HepG2 (cell line): ENCODE measurements around the gene PEAK3.

ENCODE experiments used
- BHLHE40 ChIP-seq: IDR thresholded peaks from 2 replicates; pipeline ENCODE4 v1.6.1; 2011; ENCODE audit warnings: low read length, improper control_type of control experiment
- ELF1 ChIP-seq: sonication (generic); formaldehyde crosslinking; IDR thresholded peaks from 2 replicates; pipeline ENCODE4 v1.4.0; 2020; ENCODE audit warnings: missing genetic modification reagents
- MEIS1 ChIP-seq: sonication (generic); formaldehyde crosslinking; IDR thresholded peaks from 2 replicates; pipeline ENCODE4 v1.9.0; 2021; ENCODE audit warnings: mild to moderate bottlenecking, missing genetic modification reagents, moderate library complexity, borderline replicate concordance
- NPAS2 ChIP-seq: sonication (generic); formaldehyde crosslinking; IDR thresholded peaks from 2 replicates; pipeline ENCODE4 v1.8.0; 2022; ENCODE audit warnings: mild to moderate bottlenecking, missing genetic modification reagents, borderline replicate concordance
- PAWR ChIP-seq: sonication (generic); formaldehyde crosslinking; IDR thresholded peaks from 2 replicates; pipeline ENCODE4 v1.4.0; 2020; ENCODE audit warnings: missing genetic modification reagents, mild to moderate bottlenecking, borderline replicate concordance
- POLR2A ChIP-seq, 2 experiments: IDR thresholded peaks; 2 replicates each; pipeline ENCODE4 v1.6.1; 2011; ENCODE audit warnings: low read depth in 2 of 2, low read length in 2 of 2, mild to moderate bottlenecking in 1 of 2, moderate library complexity in 1 of 2; ENCODE audit not compliant: insufficient read depth in 1 of 2
- RAD21 ChIP-seq: fragments of 450-650 bp; formaldehyde crosslinking; IDR thresholded peaks from 2 replicates; pipeline ENCODE4 v1.5.0; 2020; ENCODE audit warnings: mild to moderate bottlenecking
- RELA ChIP-seq: sonication (generic); formaldehyde crosslinking; IDR thresholded peaks from 2 replicates; pipeline ENCODE4 v1.4.0; 2020; ENCODE audit warnings: missing genetic modification reagents
- SKI ChIP-seq: fragments of 450-650 bp; IDR thresholded peaks from one replicate; pipeline ENCODE4 v1.6.1; 2018; ENCODE audit warnings: mild to moderate bottlenecking; ENCODE audit not compliant: partially characterized antibody
- TF ChIP-seq, protein P1 (sequence below): sonication (generic); formaldehyde crosslinking; IDR thresholded peaks from 2 replicates; pipeline ENCODE4 v1.5.0; 2020; ENCODE audit warnings: mild to moderate bottlenecking, missing genetic modification reagents, moderate library complexity
- TF ChIP-seq, protein P2 (sequence below), 2 experiments: sonication (generic) in 1 of 2; formaldehyde crosslinking in 1 of 2; IDR thresholded peaks; 2 replicates each; pipeline versions ENCODE4 v1.4.0 to v1.6.1; 2016 to 2020; ENCODE audit warnings: borderline replicate concordance in 1 of 2, low read depth in 1 of 2, mild to moderate bottlenecking in 1 of 2, missing genetic modification reagents in 1 of 2
- TF ChIP-seq, protein P3 (sequence below): sonication (generic); formaldehyde crosslinking; IDR thresholded peaks from 2 replicates; pipeline ENCODE4 v1.4.0; 2020; ENCODE audit warnings: missing genetic modification reagents, borderline replicate concordance

DNA sequence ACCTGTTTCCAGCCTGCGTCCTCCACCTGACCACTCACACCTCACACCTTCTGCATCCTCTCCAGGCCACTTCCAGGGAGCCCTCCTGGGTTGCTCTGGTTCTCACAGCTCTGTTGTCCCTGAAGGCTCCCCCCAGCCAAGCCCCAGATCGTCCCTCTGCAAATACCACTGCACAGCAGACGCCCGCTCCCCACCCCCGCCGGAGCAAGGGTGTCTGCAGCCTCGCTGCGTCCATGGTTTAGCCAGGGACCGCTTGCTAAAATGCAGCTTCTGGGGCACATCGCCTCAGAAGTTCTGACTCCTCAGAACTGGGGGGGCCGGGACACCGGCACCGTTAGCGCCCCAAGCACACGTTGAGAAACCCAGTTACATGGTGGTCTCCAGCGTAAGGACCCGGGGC is 25.0 kb upstream of the PEAK3 start:
- TF ChIP-seq RAD21 (no peak), RELA (no peak), PAWR (no peak), NPAS2 (CRISPR knock-in tag) (no peak), ELF1 (CRISPR knock-in tag) (no peak), BHLHE40 (no peak), POLR2A (IDR thresholded peaks at IDR 0.05; ENCODE audit: insufficient read depth in 1 of 2, low read depth in 2 of 2, low read length in 2 of 2) (no peak), SKI (no peak), MEIS1 (no peak)
- TF ChIP-seq, protein P1, sequence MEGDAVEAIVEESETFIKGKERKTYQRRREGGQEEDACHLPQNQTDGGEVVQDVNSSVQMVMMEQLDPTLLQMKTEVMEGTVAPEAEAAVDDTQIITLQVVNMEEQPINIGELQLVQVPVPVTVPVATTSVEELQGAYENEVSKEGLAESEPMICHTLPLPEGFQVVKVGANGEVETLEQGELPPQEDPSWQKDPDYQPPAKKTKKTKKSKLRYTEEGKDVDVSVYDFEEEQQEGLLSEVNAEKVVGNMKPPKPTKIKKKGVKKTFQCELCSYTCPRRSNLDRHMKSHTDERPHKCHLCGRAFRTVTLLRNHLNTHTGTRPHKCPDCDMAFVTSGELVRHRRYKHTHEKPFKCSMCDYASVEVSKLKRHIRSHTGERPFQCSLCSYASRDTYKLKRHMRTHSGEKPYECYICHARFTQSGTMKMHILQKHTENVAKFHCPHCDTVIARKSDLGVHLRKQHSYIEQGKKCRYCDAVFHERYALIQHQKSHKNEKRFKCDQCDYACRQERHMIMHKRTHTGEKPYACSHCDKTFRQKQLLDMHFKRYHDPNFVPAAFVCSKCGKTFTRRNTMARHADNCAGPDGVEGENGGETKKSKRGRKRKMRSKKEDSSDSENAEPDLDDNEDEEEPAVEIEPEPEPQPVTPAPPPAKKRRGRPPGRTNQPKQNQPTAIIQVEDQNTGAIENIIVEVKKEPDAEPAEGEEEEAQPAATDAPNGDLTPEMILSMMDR (CRISPR knock-in tag) = no peak
- TF ChIP-seq, protein P2, sequence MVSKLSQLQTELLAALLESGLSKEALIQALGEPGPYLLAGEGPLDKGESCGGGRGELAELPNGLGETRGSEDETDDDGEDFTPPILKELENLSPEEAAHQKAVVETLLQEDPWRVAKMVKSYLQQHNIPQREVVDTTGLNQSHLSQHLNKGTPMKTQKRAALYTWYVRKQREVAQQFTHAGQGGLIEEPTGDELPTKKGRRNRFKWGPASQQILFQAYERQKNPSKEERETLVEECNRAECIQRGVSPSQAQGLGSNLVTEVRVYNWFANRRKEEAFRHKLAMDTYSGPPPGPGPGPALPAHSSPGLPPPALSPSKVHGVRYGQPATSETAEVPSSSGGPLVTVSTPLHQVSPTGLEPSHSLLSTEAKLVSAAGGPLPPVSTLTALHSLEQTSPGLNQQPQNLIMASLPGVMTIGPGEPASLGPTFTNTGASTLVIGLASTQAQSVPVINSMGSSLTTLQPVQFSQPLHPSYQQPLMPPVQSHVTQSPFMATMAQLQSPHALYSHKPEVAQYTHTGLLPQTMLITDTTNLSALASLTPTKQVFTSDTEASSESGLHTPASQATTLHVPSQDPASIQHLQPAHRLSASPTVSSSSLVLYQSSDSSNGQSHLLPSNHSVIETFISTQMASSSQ (IDR thresholded peaks at IDR 0.05; ENCODE audit: low read depth) = no peak
- TF ChIP-seq, protein P2 (CRISPR knock-in tag; IDR thresholded peaks at IDR 0.05; ENCODE audit: borderline replicate concordance) = no peak
- TF ChIP-seq, protein P3, sequence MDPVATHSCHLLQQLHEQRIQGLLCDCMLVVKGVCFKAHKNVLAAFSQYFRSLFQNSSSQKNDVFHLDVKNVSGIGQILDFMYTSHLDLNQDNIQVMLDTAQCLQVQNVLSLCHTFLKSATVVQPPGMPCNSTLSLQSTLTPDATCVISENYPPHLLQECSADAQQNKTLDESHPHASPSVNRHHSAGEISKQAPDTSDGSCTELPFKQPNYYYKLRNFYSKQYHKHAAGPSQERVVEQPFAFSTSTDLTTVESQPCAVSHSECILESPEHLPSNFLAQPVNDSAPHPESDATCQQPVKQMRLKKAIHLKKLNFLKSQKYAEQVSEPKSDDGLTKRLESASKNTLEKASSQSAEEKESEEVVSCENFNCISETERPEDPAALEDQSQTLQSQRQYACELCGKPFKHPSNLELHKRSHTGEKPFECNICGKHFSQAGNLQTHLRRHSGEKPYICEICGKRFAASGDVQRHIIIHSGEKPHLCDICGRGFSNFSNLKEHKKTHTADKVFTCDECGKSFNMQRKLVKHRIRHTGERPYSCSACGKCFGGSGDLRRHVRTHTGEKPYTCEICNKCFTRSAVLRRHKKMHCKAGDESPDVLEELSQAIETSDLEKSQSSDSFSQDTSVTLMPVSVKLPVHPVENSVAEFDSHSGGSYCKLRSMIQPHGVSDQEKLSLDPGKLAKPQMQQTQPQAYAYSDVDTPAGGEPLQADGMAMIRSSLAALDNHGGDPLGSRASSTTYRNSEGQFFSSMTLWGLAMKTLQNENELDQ (CRISPR knock-in tag) = no peak
